HG03025 (cell line): Measurements from ENCODE around the gene COL9A1.

Experiments used
- ATAC-seq: cut with Tn5 transposase; IDR thresholded peaks from one replicate; pipeline ENCODE4 v1.9.1; 2021; ENCODE audit warnings: mild to moderate bottlenecking, moderate library complexity; ENCODE audit not compliant: unreplicated experiment, low FRiP score

The COL9A1 gene

GRCh38 chr6:70292193-70292592 lies 10.7 kb downstream of the COL9A1 start:
- no peak for ATAC-seq

- no peak for ATAC-seq
Measured at GRCh38 chr6:70289299-70289698, 13.6 kb downstream of the COL9A1 start.

GRCh38 chr6:70286905-70287304 lies 16.0 kb downstream of the COL9A1 start:
- ATAC-seq, result no peak

GRCh38 chr6:70285201-70285600 lies 17.7 kb downstream of the COL9A1 start:
- no peak for ATAC-seq

- no peak for ATAC-seq
Measured at GRCh38 chr6:70282919-70283461, 19.9 kb downstream of the COL9A1 start.

GRCh38 chr6:70282312-70282918 lies 20.5 kb downstream of the COL9A1 start:
- ATAC-seq, result no peak

- ATAC-seq, result no peak
Measured at GRCh38 chr6:70281923-70282311, 21.0 kb downstream of the COL9A1 start.

GRCh38 chr6:70280400-70280853 lies 22.5 kb downstream of the COL9A1 start:
- no peak for ATAC-seq

GRCh38 chr6:70277470-70277869 lies 25.4 kb downstream of the COL9A1 start:
- no peak for ATAC-seq

GRCh38 chr6:70274338-70274737 lies 28.5 kb downstream of the COL9A1 start:
- ATAC-seq, result no peak

GRCh38 chr6:70272071-70272470 lies 30.8 kb downstream of the COL9A1 start:
- no peak for ATAC-seq

- no peak for ATAC-seq
Measured at GRCh38 chr6:70270287-70271005, 32.4 kb downstream of the COL9A1 start.

GRCh38 chr6:70266142-70266541 lies 36.7 kb downstream of the COL9A1 start:
- ATAC-seq, result no peak

- no peak for ATAC-seq
Measured at GRCh38 chr6:70264306-70264705, 38.6 kb downstream of the COL9A1 start.

GRCh38 chr6:70258483-70258882 lies 44.4 kb downstream of the COL9A1 start:
- no peak for ATAC-seq

GRCh38 chr6:70257768-70258273 lies 45.1 kb downstream of the COL9A1 start:
- ATAC-seq, result no peak

GRCh38 chr6:70254784-70255183 lies 48.1 kb downstream of the COL9A1 start:
- no peak for ATAC-seq

- ATAC-seq, result no peak
Measured at GRCh38 chr6:70253923-70254322, 49.0 kb downstream of the COL9A1 start.

- no peak for ATAC-seq
Measured at GRCh38 chr6:70252604-70253003, 50.3 kb downstream of the COL9A1 start.

- no peak for ATAC-seq
Measured at GRCh38 chr6:70246118-70246517, 56.8 kb downstream of the COL9A1 start.

- no peak for ATAC-seq
Measured at GRCh38 chr6:70241991-70242420, 60.9 kb downstream of the COL9A1 start.

- no peak for ATAC-seq
Measured at GRCh38 chr6:70241031-70241430, 61.9 kb downstream of the COL9A1 start.
